MM.1S (cell line): ENCODE results near the gene KRTAP5-5.

Source experiments
- DNase-seq: peaks from one replicate; pipeline ENCODE4 v3.0.0-alpha.2; 2015
- H2AFZ ChIP-seq: fragments of 300-600 bp; sonication (generic); 2 replicates; pipeline ENCODE4 v1.6.0; 2016; ENCODE audit warnings: antibody characterized with exemption, low read length
- H3F3A ChIP-seq: fragments of 300-600 bp; sonication (generic); 2 replicates; pipeline ENCODE4 v1.6.1; 2016; ENCODE audit warnings: mild to moderate bottlenecking, antibody characterized with exemption, low read length, moderate library complexity, mixed read lengths; ENCODE audit not compliant: insufficient read depth
- H3K27ac ChIP-seq: fragments of 300-600 bp; sonication (generic); 2 replicates; pipeline ENCODE4 v1.5.1; 2016; ENCODE audit warnings: mild to moderate bottlenecking, low read length
- H3K27me3 ChIP-seq: fragments of 300-600 bp; sonication (generic); replicated peaks from 2 replicates; pipeline ENCODE4 v1.6.0; 2016; ENCODE audit warnings: low read length; ENCODE audit not compliant: insufficient read depth
- H3K36me3 ChIP-seq: fragments of 300-600 bp; sonication (generic); replicated peaks from 2 replicates; pipeline ENCODE4 v1.6.1; 2016; ENCODE audit warnings: mild to moderate bottlenecking, low read length, mixed read lengths; ENCODE audit not compliant: insufficient read depth
- H3K4me1 ChIP-seq: fragments of 300-600 bp; sonication (generic); 2 replicates; pipeline ENCODE4 v1.6.1; 2016; ENCODE audit warnings: low read length, mixed read lengths
- H3K4me2 ChIP-seq: fragments of 300-600 bp; sonication (generic); 2 replicates; pipeline ENCODE4 v1.6.0; 2016; ENCODE audit warnings: low read depth, low read length
- H3K4me3 ChIP-seq: fragments of 300-600 bp; sonication (generic); 2 replicates; pipeline ENCODE4 v1.5.1; 2016; ENCODE audit warnings: low read length, mixed read lengths
- H3K79me2 ChIP-seq: fragments of 300-600 bp; sonication (generic); 2 replicates; pipeline ENCODE4 v1.6.1; 2016; ENCODE audit warnings: mixed run types, low read length, mixed read lengths
- H3K9ac ChIP-seq: fragments of 300-600 bp; sonication (generic); 2 replicates; pipeline ENCODE4 v1.6.1; 2016; ENCODE audit warnings: low read length, mixed read lengths
- H3K9me2 ChIP-seq: fragments of 300-600 bp; sonication (generic); replicated peaks from 2 replicates; pipeline ENCODE4 v1.6.1; 2016; ENCODE audit warnings: mild to moderate bottlenecking, low read length, mixed read lengths; ENCODE audit not compliant: insufficient read depth
- H3K9me3 ChIP-seq: fragments of 300-600 bp; sonication (generic); replicated peaks from 2 replicates; pipeline ENCODE4 v1.6.1; 2016; ENCODE audit warnings: mild to moderate bottlenecking, low read length, mixed read lengths; ENCODE audit not compliant: insufficient read depth
- H4K20me1 ChIP-seq: fragments of 300-600 bp; sonication (generic); 2 replicates; pipeline ENCODE4 v1.6.1; 2016; ENCODE audit warnings: mild to moderate bottlenecking, low read length, moderate library complexity, mixed read lengths; ENCODE audit not compliant: insufficient read depth
- EZH2 ChIP-seq: fragments of 300-600 bp; sonication (generic); optimal IDR thresholded peaks from 2 replicates; pipeline ENCODE3; 2017; ENCODE audit warnings: low read depth, mild to moderate bottlenecking, antibody characterized with exemption, low read length, mixed read lengths
- EZH2phosphoT487 ChIP-seq: fragments of 300-600 bp; sonication (generic); IDR thresholded peaks from 2 replicates; pipeline ENCODE4 v1.6.1; 2018; ENCODE audit warnings: antibody characterized with exemption, low read length
- TF ChIP-seq, protein P1 (sequence below): fragments of 300-600 bp; sonication (generic); IDR thresholded peaks from 2 replicates; pipeline ENCODE4 v1.5.1; 2016; ENCODE audit warnings: antibody characterized with exemption, low read length, mixed read lengths

KRTAP5-5 gene

DNA sequence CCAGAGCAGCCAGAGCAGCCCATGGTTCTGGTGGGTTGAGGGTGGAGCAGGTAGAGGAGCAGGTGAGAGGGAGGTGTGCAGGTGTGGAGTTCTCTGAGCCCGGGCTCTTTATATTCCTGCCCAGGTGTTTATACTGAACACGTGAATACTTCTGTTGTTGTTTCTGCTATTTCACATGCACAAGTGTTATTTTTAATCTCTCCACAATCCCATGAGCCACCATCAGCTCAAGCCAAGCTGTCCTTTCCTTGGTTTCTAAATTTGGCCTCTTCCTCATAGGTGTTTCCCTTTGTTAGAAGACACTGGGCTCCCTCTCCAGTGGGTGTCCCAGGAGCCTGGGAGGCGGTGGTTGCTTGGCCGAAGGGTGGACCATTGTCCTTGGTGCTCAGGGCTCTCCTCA, 21.2 kb upstream of the KRTAP5-5 start, which contains the start of gene KRTAP5-3:
KRTAP5-3 (minus strand) TSS at position 101 of the 400 bp plus-strand sequence; CDS start at position 23, 78 bp downstream.
- Histone ChIP-seq H3K9ac (no peak within 1 kb of the TSS), H3K27ac (no peak within 1 kb of the TSS)
- DNase-seq = no peak

DNA sequence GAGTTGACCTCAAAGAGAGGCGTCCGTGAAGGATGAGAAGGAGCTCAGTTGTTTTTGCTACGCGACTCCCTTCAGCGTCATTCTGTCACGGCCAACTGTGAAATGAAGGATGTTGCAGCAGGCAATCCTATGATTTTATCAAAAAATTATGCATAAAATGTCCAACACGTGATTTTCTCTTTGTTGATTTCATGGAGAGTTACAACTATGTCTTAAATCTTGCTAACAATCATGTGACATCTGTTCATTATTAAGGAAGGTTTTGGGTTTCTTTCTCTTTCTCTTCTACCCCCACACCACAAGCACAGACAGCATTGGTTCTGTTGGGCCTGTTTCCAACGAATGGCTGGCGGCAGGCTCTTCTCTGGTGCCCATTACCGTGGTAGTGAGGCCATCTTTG, 11.3 kb upstream of the KRTAP5-5 start:
- Histone ChIP-seq H3K27ac (no peak overlapping the region), H3K36me3 (no peaks in the 10 kb centered on the region), H3K4me3 (no peak overlapping the region), H3K9me3 (no peaks in the 10 kb centered on the region), H3K27me3 (peaks cover 97% of the 10 kb centered on the region), H3K4me1 (no peaks in the 10 kb centered on the region), H3F3A (no peaks in the 10 kb centered on the region), H3K79me2 (no peaks in the 10 kb centered on the region), H3K4me2 (no peak overlapping the region), H4K20me1 (no peaks in the 10 kb centered on the region), H3K9me2 (no peaks in the 10 kb centered on the region), H2AFZ (no peak overlapping the region), H3K9ac (no peak overlapping the region)
- TF ChIP-seq EZH2 (no peak), EZH2phosphoT487 (no peak)
- TF ChIP-seq, protein P1, sequence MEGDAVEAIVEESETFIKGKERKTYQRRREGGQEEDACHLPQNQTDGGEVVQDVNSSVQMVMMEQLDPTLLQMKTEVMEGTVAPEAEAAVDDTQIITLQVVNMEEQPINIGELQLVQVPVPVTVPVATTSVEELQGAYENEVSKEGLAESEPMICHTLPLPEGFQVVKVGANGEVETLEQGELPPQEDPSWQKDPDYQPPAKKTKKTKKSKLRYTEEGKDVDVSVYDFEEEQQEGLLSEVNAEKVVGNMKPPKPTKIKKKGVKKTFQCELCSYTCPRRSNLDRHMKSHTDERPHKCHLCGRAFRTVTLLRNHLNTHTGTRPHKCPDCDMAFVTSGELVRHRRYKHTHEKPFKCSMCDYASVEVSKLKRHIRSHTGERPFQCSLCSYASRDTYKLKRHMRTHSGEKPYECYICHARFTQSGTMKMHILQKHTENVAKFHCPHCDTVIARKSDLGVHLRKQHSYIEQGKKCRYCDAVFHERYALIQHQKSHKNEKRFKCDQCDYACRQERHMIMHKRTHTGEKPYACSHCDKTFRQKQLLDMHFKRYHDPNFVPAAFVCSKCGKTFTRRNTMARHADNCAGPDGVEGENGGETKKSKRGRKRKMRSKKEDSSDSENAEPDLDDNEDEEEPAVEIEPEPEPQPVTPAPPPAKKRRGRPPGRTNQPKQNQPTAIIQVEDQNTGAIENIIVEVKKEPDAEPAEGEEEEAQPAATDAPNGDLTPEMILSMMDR = no peak
- no peak for DNase-seq

More for the DNA sequence above, 21.2 kb upstream of the KRTAP5-5 start, which contains the start of gene KRTAP5-3:
- Histone ChIP-seq H4K20me1 (peaks cover 10% of the 10 kb centered on the region), H3F3A (no peaks in the 10 kb centered on the region), H3K4me2 (no peak within 1 kb of the TSS), H3K4me1 (peaks cover 19% of the 10 kb centered on the region), H2AFZ (no peak within 1 kb of the TSS), H3K27me3 (peaks cover 93% of the 10 kb centered on the region), H3K9me3 (no peaks in the 10 kb centered on the region), H3K79me2 (no peaks in the 10 kb centered on the region), H3K4me3 (no peak within 1 kb of the TSS), H3K9me2 (no peaks in the 10 kb centered on the region), H3K36me3 (no peaks in the 10 kb centered on the region)
- TF ChIP-seq, protein P1 = no peak
- TF ChIP-seq EZH2phosphoT487 (no peak), EZH2 (no peak)

DNA sequence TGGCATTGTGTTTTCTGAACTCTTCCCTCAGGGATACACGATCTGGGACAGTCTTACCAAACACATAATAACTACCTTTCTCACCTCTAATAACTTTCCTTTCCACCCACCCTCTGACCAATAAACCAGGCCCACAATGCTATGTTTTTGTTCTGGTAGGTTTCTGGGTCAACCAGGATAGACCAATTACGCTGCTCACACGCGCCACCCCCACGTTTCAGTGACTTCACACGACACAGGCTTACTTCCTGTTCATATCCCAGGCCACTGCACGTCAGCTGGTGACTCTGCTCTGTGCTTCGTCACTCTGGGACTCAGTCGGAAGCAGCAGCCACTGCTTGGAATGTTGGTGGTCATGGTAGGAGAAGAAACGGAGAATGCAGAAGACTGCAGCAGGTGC, 10.1 kb upstream of the KRTAP5-5 start:
- no peaks in the 10 kb centered on the region for H3K4me1 ChIP-seq
- no peaks in the 10 kb centered on the region for H3K9me3 ChIP-seq
- no peak for DNase-seq
- H3K4me3 ChIP-seq = no peak overlapping the region
- no peak overlapping the region for H3K27ac ChIP-seq
- no peak overlapping the region for H3K9ac ChIP-seq
- no peaks in the 10 kb centered on the region for H3F3A ChIP-seq
- peaks cover 96% of the 10 kb centered on the region for H3K27me3 ChIP-seq
- no peaks in the 10 kb centered on the region for H3K36me3 ChIP-seq
- no peaks in the 10 kb centered on the region for H4K20me1 ChIP-seq
- no peak overlapping the region for H3K4me2 ChIP-seq
- H3K9me2 ChIP-seq = no peaks in the 10 kb centered on the region
- no peak for TF ChIP-seq EZH2phosphoT487
- TF ChIP-seq, protein P1 = no peak
- no peak for TF ChIP-seq EZH2
- H2AFZ ChIP-seq = no peak overlapping the region
- no peaks in the 10 kb centered on the region for H3K79me2 ChIP-seq
